ENCODE results near the gene ZNF839.

ZNF839 gene

DNA sequence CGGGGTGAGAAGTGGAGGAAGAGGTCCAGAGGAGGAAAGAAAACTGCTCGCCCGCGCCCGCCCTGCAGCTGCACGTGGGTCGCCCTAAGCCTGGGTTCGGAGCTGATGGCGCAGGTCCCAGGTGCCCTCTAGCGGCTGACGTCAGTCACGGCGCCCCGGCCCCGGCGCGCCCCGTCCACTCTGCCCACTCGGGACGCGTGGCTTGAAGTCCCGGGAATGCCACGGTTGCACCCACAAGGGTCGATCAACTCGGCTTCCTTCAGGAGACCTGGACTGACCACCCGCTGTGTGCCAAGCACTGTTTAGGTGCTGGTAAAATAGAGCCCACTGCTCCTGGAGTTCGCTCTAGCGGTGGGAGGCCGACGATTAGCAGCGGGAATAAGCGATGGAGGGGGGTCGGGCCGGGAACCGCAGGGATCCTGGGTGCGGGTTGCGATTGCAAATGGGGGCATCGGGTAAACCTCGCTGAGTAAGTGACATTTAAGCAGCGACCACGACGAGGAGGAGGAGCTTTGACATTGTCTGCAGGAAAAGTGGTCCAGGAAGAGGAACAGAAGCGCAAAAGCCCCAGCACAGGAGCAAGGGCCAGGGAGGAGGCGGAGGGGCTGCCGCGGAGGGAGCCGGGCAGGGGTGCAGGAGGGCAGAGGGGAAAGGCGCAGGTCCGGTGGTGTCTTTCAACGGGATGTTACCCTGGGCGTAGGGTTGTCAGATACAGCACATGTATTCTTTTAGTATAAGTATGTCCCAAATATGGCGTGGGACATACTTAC, 5.1 kb upstream of the ZNF839 start:
- peak overlapping the region; percentile 58 for H3K4me3 ChIP-seq (replicated peaks; ENCODE audit: low read depth, low read length)
- DNase-seq (ENCODE audit: low read depth) = peak; percentile 87
- peak; percentile 76 for TF ChIP-seq CTCF (IDR thresholded peaks at IDR 0.05; ENCODE audit: low read length, missing control alignments)

DNA sequence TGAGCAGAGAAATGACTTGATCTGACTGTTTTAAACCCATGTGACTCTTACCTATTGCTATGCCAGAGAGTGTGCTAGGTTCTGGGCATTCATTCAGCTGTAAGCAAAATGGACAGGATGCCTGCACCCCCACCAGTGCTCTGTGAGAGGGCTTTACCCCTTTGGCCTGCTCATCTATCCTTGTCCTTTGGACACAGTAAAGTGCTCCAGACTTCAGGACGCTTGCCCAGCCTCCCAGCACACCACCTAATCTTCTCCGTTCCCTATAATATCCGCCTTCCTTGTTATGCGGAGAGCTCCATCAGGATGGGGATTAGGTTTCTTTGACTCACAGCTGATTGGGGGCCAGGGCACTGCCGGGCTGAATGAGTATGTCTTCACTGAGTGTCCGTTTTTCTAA, 4.4 kb upstream of the ZNF839 start:
- H3K4me3 ChIP-seq (replicated peaks; ENCODE audit: low read depth, low read length) = no peak overlapping the region
- no peak for DNase-seq (ENCODE audit: low read depth)
- no peak for TF ChIP-seq CTCF (IDR thresholded peaks at IDR 0.05; ENCODE audit: low read length, missing control alignments)

GRCh38 chr14:102316338-102316742, 3.2 kb upstream of the ZNF839 start:
- peak; percentile 81 for DNase-seq (ENCODE audit: low read depth)
- H3K4me3 ChIP-seq (replicated peaks; ENCODE audit: low read depth, low read length) = peak overlapping the region; percentile 65
- TF ChIP-seq CTCF (IDR thresholded peaks at IDR 0.05; ENCODE audit: low read length, missing control alignments) = no peak

GRCh38 chr14:102316743-102317563, 2.6 kb upstream of the ZNF839 start:
- DNase-seq (ENCODE audit: low read depth) = peak; percentile 93
- TF ChIP-seq CTCF (IDR thresholded peaks at IDR 0.05; ENCODE audit: low read length, missing control alignments) = peak; percentile 66
- H3K4me3 ChIP-seq (replicated peaks; ENCODE audit: low read depth, low read length) = peak overlapping the region; percentile 65

GRCh38 chr14:102317564-102318248, 1.8 kb upstream of the ZNF839 start:
- peak overlapping the region; percentile 65 for H3K4me3 ChIP-seq (replicated peaks; ENCODE audit: low read depth, low read length)
- TF ChIP-seq CTCF (IDR thresholded peaks at IDR 0.05; ENCODE audit: low read length, missing control alignments) = peak; percentile 0
- DNase-seq (ENCODE audit: low read depth) = peak; percentile 20

DNA sequence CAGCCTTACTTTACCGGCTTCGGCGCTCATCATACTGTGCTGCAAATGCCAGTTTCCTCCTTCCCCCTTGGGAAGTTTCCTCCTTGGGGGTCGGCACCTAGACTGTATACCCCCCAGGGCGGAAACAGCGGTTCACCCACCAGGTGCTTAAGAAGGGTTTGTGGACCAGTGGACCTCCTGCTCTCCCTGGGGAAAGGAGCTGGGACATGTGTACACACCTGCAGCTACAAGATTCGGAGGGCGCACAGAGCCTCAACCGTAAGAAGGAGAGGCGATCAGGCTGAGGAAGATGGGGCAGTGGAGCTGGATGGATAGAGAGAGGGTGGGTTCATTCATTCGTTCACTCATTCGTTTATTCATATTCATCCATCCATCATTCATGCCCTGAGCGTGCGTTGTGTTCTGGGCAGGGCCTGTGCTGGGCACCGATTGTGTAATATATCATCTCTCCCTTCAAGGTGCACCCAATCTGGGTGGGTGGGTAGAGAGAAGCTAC, 717 bp upstream of the ZNF839 start:
- TF ChIP-seq CTCF (IDR thresholded peaks at IDR 0.05; ENCODE audit: low read length, missing control alignments) = no peak
- H3K4me3 ChIP-seq (replicated peaks; ENCODE audit: low read depth, low read length) = peak overlapping the region; percentile 78
- DNase-seq (ENCODE audit: low read depth) = no peak
